Measurements from ENCODE around the gene HCRT.

HCRT gene

GRCh38 chr17:42169351-42169750 is 15.9 kb downstream of the HCRT start:
- Histone ChIP-seq H3K4me3 (IDR thresholded peaks at IDR 0.05; ENCODE audit: insufficient read depth, low read depth, low read length) (no peak overlapping the region), H3K4me2 (no peak overlapping the region), H3K27me3 (ENCODE audit: insufficient read depth, low read depth) (peaks cover 6% of the 10 kb centered on the region), H2AFZ (ENCODE audit: low read depth) (no peak overlapping the region), H3K9ac (no peak overlapping the region), H3K4me1 (ENCODE audit: low read depth, poor library complexity, severe bottlenecking) (no peaks in the 10 kb centered on the region), H3K79me2 (ENCODE audit: insufficient read depth, low read depth) (no peaks in the 10 kb centered on the region), H4K20me1 (ENCODE audit: insufficient read depth) (no peaks in the 10 kb centered on the region), H3K36me3 (ENCODE audit: insufficient read depth) (no peaks in the 10 kb centered on the region), H3K27ac (no peak overlapping the region)
- TF ChIP-seq CTCF (conservative IDR thresholded peaks at IDR 0.05; ENCODE audit: low read depth, low read length) = no peak

- no peaks in the 10 kb centered on the region for H4K20me1 ChIP-seq (ENCODE audit: insufficient read depth)
- no peak overlapping the region for H3K4me2 ChIP-seq
- no peak overlapping the region for H2AFZ ChIP-seq (ENCODE audit: low read depth)
- no peak overlapping the region for H3K9ac ChIP-seq
- H3K4me3 ChIP-seq (IDR thresholded peaks at IDR 0.05; ENCODE audit: insufficient read depth, low read depth, low read length) = no peak overlapping the region
- H3K27me3 ChIP-seq (ENCODE audit: insufficient read depth, low read depth) = peaks cover 6% of the 10 kb centered on the region
- no peaks in the 10 kb centered on the region for H3K4me1 ChIP-seq (ENCODE audit: low read depth, poor library complexity, severe bottlenecking)
- TF ChIP-seq CTCF (conservative IDR thresholded peaks at IDR 0.05; ENCODE audit: low read depth, low read length) = no peak
- no peak overlapping the region for H3K27ac ChIP-seq
- no peaks in the 10 kb centered on the region for H3K36me3 ChIP-seq (ENCODE audit: insufficient read depth)
- no peaks in the 10 kb centered on the region for H3K79me2 ChIP-seq (ENCODE audit: insufficient read depth, low read depth)
Measured at GRCh38 chr17:42167807-42168206, 17.4 kb downstream of the HCRT start.

- no peak overlapping the region for H3K4me2 ChIP-seq
- no peaks in the 10 kb centered on the region for H3K36me3 ChIP-seq (ENCODE audit: insufficient read depth)
- H2AFZ ChIP-seq (ENCODE audit: low read depth) = no peak overlapping the region
- TF ChIP-seq CTCF (conservative IDR thresholded peaks at IDR 0.05; ENCODE audit: low read depth, low read length) = no peak
- no peaks in the 10 kb centered on the region for H3K4me1 ChIP-seq (ENCODE audit: low read depth, poor library complexity, severe bottlenecking)
- H4K20me1 ChIP-seq (ENCODE audit: insufficient read depth) = no peaks in the 10 kb centered on the region
- no peak overlapping the region for H3K27ac ChIP-seq
- H3K79me2 ChIP-seq (ENCODE audit: insufficient read depth, low read depth) = no peaks in the 10 kb centered on the region
- H3K4me3 ChIP-seq (IDR thresholded peaks at IDR 0.05; ENCODE audit: insufficient read depth, low read depth, low read length) = no peak overlapping the region
- peaks cover 6% of the 10 kb centered on the region for H3K27me3 ChIP-seq (ENCODE audit: insufficient read depth, low read depth)
- no peak overlapping the region for H3K9ac ChIP-seq
Measured at GRCh38 chr17:42166196-42166763, 19.0 kb downstream of the HCRT start.

- H3K4me3 ChIP-seq (IDR thresholded peaks at IDR 0.05; ENCODE audit: insufficient read depth, low read depth, low read length) = no peak overlapping the region
- no peaks in the 10 kb centered on the region for H3K79me2 ChIP-seq (ENCODE audit: insufficient read depth, low read depth)
- no peaks in the 10 kb centered on the region for H3K36me3 ChIP-seq (ENCODE audit: insufficient read depth)
- H2AFZ ChIP-seq (ENCODE audit: low read depth) = no peak overlapping the region
- no peaks in the 10 kb centered on the region for H3K4me1 ChIP-seq (ENCODE audit: low read depth, poor library complexity, severe bottlenecking)
- no peak for TF ChIP-seq CTCF (conservative IDR thresholded peaks at IDR 0.05; ENCODE audit: low read depth, low read length)
- H3K9ac ChIP-seq = no peak overlapping the region
- H3K27me3 ChIP-seq (ENCODE audit: insufficient read depth, low read depth) = peaks cover 6% of the 10 kb centered on the region
- H4K20me1 ChIP-seq (ENCODE audit: insufficient read depth) = no peaks in the 10 kb centered on the region
- no peak overlapping the region for H3K4me2 ChIP-seq
- no peak overlapping the region for H3K27ac ChIP-seq
Measured at GRCh38 chr17:42165751-42166150, 19.5 kb downstream of the HCRT start.
